DOHH2 (cell line): ENCODE measurements around the gene ZBTB38.

ENCODE experiments used
- H3F3A ChIP-seq: fragments of 200-600 bp; sonication (generic), shearing (Covaris generic); 2 replicates; pipeline ENCODE4 v1.6.0; 2016; ENCODE audit warnings: antibody characterized with exemption, mild to moderate bottlenecking; ENCODE audit not compliant: control insufficient read depth, insufficient read depth
- H3K27ac ChIP-seq: fragments of 200-600 bp; sonication (generic); 2 replicates; pipeline ENCODE4 v1.5.1; 2014; ENCODE audit warnings: low read depth, mild to moderate bottlenecking, low read length, moderate library complexity
- H3K27me3 ChIP-seq: fragments of 200-600 bp; sonication (generic); 2 replicates; pipeline ENCODE4 v1.6.1; 2014; ENCODE audit warnings: mild to moderate bottlenecking, low read length, mixed read lengths; ENCODE audit not compliant: control insufficient read depth
- H3K36me3 ChIP-seq: fragments of 200-600 bp; sonication (generic); 2 replicates; pipeline ENCODE4 v1.6.1; 2014; ENCODE audit warnings: mild to moderate bottlenecking, low read length, moderate library complexity, mixed read lengths; ENCODE audit not compliant: control insufficient read depth
- H3K4me1 ChIP-seq: fragments of 200-600 bp; sonication (generic); 2 replicates; pipeline ENCODE4 v1.6.1; 2014; ENCODE audit warnings: mild to moderate bottlenecking, low read length, mixed read lengths; ENCODE audit not compliant: control insufficient read depth
- H3K4me2 ChIP-seq: fragments of 200-600 bp; sonication (generic); 2 replicates; pipeline ENCODE4 v1.6.0; 2014; ENCODE audit warnings: mild to moderate bottlenecking, low read length, moderate library complexity
- H3K4me3 ChIP-seq: fragments of 200-600 bp; sonication (generic); 2 replicates; pipeline ENCODE4 v1.5.1; 2014; ENCODE audit warnings: mild to moderate bottlenecking, low read length, mixed read lengths
- H3K79me2 ChIP-seq: fragments of 200-600 bp; sonication (generic); 2 replicates; pipeline ENCODE4 v1.6.1; 2014; ENCODE audit warnings: mild to moderate bottlenecking, low read length, mixed read lengths; ENCODE audit not compliant: control insufficient read depth
- H3K9me2 ChIP-seq: fragments of 200-600 bp; sonication (generic); replicated peaks from 2 replicates; pipeline ENCODE4 v1.6.1; 2014; ENCODE audit warnings: mild to moderate bottlenecking, low read length, mixed read lengths; ENCODE audit not compliant: control insufficient read depth
- H3K9me3 ChIP-seq: fragments of 200-600 bp; sonication (generic); 2 replicates; pipeline ENCODE4 v1.6.1; 2014; ENCODE audit warnings: antibody characterized with exemption, low read length, mixed read lengths; ENCODE audit not compliant: control insufficient read depth, insufficient read depth
- H4K20me1 ChIP-seq: fragments of 200-600 bp; sonication (generic); 2 replicates; pipeline ENCODE4 v1.6.0; 2014; ENCODE audit warnings: low read depth, mild to moderate bottlenecking, antibody characterized with exemption, low read length, moderate library complexity; ENCODE audit not compliant: control insufficient read depth, insufficient read depth
- EZH2phosphoT487 ChIP-seq: fragments of 200-600 bp; sonication (generic); IDR thresholded peaks from 2 replicates; pipeline ENCODE4 v1.6.1; 2017; ENCODE audit warnings: borderline replicate concordance, mild to moderate bottlenecking, antibody characterized with exemption, low read length, moderate library complexity, mixed read lengths
- TF ChIP-seq, protein P1 (sequence below): fragments of 200-600 bp; sonication (generic); IDR thresholded peaks from one replicate; pipeline ENCODE4 v1.5.1; 2014; ENCODE audit warnings: antibody characterized with exemption, mild to moderate bottlenecking, low read depth, low read length; ENCODE audit not compliant: poor library complexity, severe bottlenecking

The ZBTB38 gene

DNA sequence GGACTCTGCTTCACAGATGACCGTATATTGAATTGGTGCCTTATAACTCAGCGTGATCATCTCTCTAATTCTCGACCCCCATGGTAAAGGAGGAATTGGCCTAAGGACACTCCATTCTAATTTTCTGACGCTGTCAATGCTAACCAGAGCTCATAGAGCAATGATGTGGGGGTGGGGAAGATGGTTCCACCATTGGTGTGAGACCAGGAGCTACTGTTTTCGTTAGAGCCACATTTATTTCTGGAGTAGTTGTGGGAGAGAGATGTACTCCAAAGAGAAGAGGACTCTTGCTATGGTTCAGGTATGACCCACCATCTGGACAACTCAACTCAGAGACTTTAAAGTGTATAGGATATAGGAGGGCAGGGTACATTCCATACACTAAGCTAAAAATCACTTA is 16.3 kb downstream of the ZBTB38 start:
- peak overlapping the region; percentile 76 for H3K27ac ChIP-seq
- peaks cover 7% of the 10 kb centered on the region; the same call in 1 of the 2 replicates for H3F3A ChIP-seq
- H3K9me3 ChIP-seq = no peaks in the 10 kb centered on the region
- H3K4me1 ChIP-seq = peaks cover 74% of the 10 kb centered on the region
- no peaks in the 10 kb centered on the region for H3K27me3 ChIP-seq
- H3K4me3 ChIP-seq = peak overlapping the region; percentile 74
- H3K4me2 ChIP-seq = peak overlapping the region; percentile 86
- peaks cover 10% of the 10 kb centered on the region for H3K79me2 ChIP-seq
- no peaks in the 10 kb centered on the region for H3K9me2 ChIP-seq
- no peak for TF ChIP-seq EZH2phosphoT487
- TF ChIP-seq, protein P1, sequence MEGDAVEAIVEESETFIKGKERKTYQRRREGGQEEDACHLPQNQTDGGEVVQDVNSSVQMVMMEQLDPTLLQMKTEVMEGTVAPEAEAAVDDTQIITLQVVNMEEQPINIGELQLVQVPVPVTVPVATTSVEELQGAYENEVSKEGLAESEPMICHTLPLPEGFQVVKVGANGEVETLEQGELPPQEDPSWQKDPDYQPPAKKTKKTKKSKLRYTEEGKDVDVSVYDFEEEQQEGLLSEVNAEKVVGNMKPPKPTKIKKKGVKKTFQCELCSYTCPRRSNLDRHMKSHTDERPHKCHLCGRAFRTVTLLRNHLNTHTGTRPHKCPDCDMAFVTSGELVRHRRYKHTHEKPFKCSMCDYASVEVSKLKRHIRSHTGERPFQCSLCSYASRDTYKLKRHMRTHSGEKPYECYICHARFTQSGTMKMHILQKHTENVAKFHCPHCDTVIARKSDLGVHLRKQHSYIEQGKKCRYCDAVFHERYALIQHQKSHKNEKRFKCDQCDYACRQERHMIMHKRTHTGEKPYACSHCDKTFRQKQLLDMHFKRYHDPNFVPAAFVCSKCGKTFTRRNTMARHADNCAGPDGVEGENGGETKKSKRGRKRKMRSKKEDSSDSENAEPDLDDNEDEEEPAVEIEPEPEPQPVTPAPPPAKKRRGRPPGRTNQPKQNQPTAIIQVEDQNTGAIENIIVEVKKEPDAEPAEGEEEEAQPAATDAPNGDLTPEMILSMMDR = no peak
- H3K36me3 ChIP-seq = no peaks in the 10 kb centered on the region
- no peaks in the 10 kb centered on the region for H4K20me1 ChIP-seq

DNA sequence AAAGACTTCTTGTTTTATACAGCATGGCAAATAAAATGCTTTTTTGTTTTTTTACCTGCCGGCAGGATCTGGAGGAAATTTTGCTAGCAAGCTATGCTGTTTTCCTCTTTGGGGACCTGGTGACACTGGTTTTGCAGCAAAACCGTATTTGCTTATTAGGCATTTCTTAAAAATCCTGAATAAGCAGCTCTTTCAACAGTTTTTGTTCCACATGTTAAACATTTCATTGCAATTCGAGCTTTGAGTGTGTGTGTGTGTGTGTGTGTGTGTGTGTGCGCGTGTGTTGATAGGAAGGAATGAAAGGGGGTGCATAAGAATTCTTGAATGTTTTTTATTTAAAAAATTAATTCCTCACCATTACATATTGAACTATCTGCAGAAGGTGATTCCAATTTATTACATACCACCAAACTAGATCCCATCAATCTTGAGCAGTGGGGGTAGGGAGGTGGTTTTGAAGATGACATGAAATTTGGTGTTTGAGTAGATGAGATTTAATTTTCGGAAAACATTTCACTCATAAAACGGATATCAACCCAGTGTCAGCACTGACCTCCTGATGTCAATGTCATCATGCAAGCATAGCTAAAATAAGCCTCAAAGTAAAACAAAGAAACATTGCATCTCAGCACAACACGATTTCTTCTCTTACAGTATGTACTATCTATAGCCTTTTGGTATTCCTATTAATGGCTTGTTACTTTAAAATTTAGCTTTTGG is 17.3 kb downstream of the ZBTB38 start:
- Histone ChIP-seq H3K27ac (peak overlapping the region; percentile 76), H4K20me1 (no peaks in the 10 kb centered on the region), H3K4me3 (peak overlapping the region; percentile 74), H3K36me3 (no peaks in the 10 kb centered on the region), H3K27me3 (no peaks in the 10 kb centered on the region), H3K79me2 (peaks cover 10% of the 10 kb centered on the region), H3K4me2 (peak overlapping the region; percentile 86), H3F3A (peaks cover 7% of the 10 kb centered on the region; the same call in 1 of the 2 replicates), H3K9me3 (no peaks in the 10 kb centered on the region), H3K9me2 (no peaks in the 10 kb centered on the region), H3K4me1 (peaks cover 67% of the 10 kb centered on the region)
- no peak for TF ChIP-seq EZH2phosphoT487
- TF ChIP-seq, protein P1 = no peak

DNA sequence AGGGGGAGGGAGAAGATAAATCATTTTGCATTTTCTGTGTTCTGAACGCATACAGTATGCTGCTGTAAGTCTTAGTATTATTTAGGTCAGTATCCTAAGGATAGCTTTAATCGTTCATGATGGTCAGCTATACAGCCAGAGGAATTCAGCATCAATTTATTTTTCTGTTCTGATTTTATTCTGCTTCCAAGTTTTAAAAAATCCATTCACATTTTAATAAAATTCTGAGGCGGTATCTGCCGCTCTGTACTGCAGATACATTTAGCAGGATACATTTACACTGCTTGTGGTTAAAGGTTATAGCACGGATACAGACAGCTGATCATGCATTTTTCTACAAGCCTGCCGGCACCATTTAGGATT is 17.8 kb downstream of the ZBTB38 start:
- H3K27me3 ChIP-seq = no peaks in the 10 kb centered on the region
- peaks cover 10% of the 10 kb centered on the region for H3K79me2 ChIP-seq
- H3K9me2 ChIP-seq = no peaks in the 10 kb centered on the region
- H3K4me1 ChIP-seq = peaks cover 62% of the 10 kb centered on the region
- peak overlapping the region; percentile 74 for H3K4me3 ChIP-seq
- H3F3A ChIP-seq = peaks cover 7% of the 10 kb centered on the region; the same call in 1 of the 2 replicates
- no peaks in the 10 kb centered on the region for H3K9me3 ChIP-seq
- no peaks in the 10 kb centered on the region for H4K20me1 ChIP-seq
- H3K27ac ChIP-seq = peak overlapping the region; percentile 76
- peak overlapping the region; percentile 86 for H3K4me2 ChIP-seq
- no peaks in the 10 kb centered on the region for H3K36me3 ChIP-seq
- TF ChIP-seq EZH2phosphoT487 = no peak
- TF ChIP-seq, protein P1 = no peak
